Activated B cell treated with CpG ODN at 0.5 μM for 24 hours (primary cell): Measurements from ENCODE around the gene BMP6. TPM values are rescaled to one million over a fixed set of nuclear protein-coding genes. Genes with fewer than 3 reads are reported as not detected.

ENCODE experiments used
- ATAC-seq: fragments of 200-7000 bp; cut with Tn5 transposase; one replicate; pipeline ENCODE4 v1.10.0; 2021; ENCODE audit warnings: low read depth, mild to moderate bottlenecking, moderate library complexity
- CTCF ChIA-PET: fragments of 350-600 bp; sonication (Branson Sonifier 250); formaldehyde crosslinking; loops from one replicate; lab custom pipeline; 2021; ENCODE audit warnings: antibody characterized with exemption; lab: Charles Lee
- POLR2A ChIA-PET: fragments of 350-600 bp; sonication (Branson Sonifier 250); formaldehyde crosslinking; loops from one replicate; lab custom pipeline; 2021; ENCODE audit warnings: antibody characterized with exemption; lab: Charles Lee
- DNase-seq: peaks from one replicate; pipeline ENCODE4 v3.0.0; 2022
- H3K27ac Mint-ChIP-seq: one replicate; pipeline ENCODE4 v1.8.0; 2020; ENCODE audit warnings: mixed read lengths
- H3K27me3 Mint-ChIP-seq: one replicate; pipeline ENCODE4 v1.8.0; 2021; ENCODE audit warnings: mixed read lengths
- H3K36me3 Mint-ChIP-seq: one replicate; pipeline ENCODE4 v1.8.0; 2021; ENCODE audit warnings: low read depth, mixed read lengths
- H3K4me1 Mint-ChIP-seq: one replicate; pipeline ENCODE4 v1.8.0; 2021; ENCODE audit warnings: mixed read lengths
- H3K4me3 Mint-ChIP-seq: one replicate; pipeline ENCODE4 v1.8.0; 2020; ENCODE audit warnings: mild to moderate bottlenecking, mixed read lengths
- H3K9me3 Mint-ChIP-seq: one replicate; pipeline ENCODE4 v1.8.0; 2020; ENCODE audit warnings: mixed read lengths
- intact Hi-C: fragments of 100-400 bp; cut with micrococcal nuclease; formaldehyde crosslinking; loops from one replicate; pipeline ENCODE4 v1.15.1; 2024
- total RNA-seq: library from RNA; stranded (reverse); gene quantifications from 2 replicates; pipeline ENCODE4 v1.2.3, GENCODE V29; 2022
- TF ChIP-seq, protein P1 (sequence below): fragments of 200-600 bp; IDR thresholded peaks from one replicate; pipeline ENCODE4 v1.8.0; 2022; ENCODE audit warnings: antibody characterized with exemption, mild to moderate bottlenecking

BMP6 gene
- total RNA-seq, 1 donor from 2014 or later = 0.75 TPM

- H3K9me3 Mint-ChIP-seq = peaks cover 15% of the 10 kb centered on the region
- TF ChIP-seq, protein P1, sequence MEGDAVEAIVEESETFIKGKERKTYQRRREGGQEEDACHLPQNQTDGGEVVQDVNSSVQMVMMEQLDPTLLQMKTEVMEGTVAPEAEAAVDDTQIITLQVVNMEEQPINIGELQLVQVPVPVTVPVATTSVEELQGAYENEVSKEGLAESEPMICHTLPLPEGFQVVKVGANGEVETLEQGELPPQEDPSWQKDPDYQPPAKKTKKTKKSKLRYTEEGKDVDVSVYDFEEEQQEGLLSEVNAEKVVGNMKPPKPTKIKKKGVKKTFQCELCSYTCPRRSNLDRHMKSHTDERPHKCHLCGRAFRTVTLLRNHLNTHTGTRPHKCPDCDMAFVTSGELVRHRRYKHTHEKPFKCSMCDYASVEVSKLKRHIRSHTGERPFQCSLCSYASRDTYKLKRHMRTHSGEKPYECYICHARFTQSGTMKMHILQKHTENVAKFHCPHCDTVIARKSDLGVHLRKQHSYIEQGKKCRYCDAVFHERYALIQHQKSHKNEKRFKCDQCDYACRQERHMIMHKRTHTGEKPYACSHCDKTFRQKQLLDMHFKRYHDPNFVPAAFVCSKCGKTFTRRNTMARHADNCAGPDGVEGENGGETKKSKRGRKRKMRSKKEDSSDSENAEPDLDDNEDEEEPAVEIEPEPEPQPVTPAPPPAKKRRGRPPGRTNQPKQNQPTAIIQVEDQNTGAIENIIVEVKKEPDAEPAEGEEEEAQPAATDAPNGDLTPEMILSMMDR = no peak
- H3K4me3 Mint-ChIP-seq = no peak overlapping the region
- ATAC-seq (no peak), DNase-seq (no peak)
- CTCF ChIA-PET = interaction anchor here (1.0 to 1.4 kb wide), 4 partner anchors 273 to 330 kb away, joined by 3 to 6 read pairs (median 4); no protein-coding TSS in a partner anchor
- no peaks in the 10 kb centered on the region for H3K36me3 Mint-ChIP-seq
- peaks cover 4% of the 10 kb centered on the region for H3K4me1 Mint-ChIP-seq
- no peak overlapping the region for H3K27ac Mint-ChIP-seq
- POLR2A ChIA-PET = no interaction called here
- peaks cover 29% of the 10 kb centered on the region for H3K27me3 Mint-ChIP-seq
- intact Hi-C loops = no loop called here
These were observed 6.5 kb upstream of the BMP6 start for GRCh38 chr6:7719364-7719850.

GRCh38 chr6:7720346-7720745 lies 5.6 kb upstream of the BMP6 start:
- DNase-seq = no peak
- Mint-ChIP-seq H3K36me3 (no peaks in the 10 kb centered on the region), H3K27ac (no peak overlapping the region), H3K4me1 (peaks cover 4% of the 10 kb centered on the region), H3K27me3 (peaks cover 29% of the 10 kb centered on the region), H3K4me3 (no peak overlapping the region), H3K9me3 (peaks cover 15% of the 10 kb centered on the region)
- ChIA-PET CTCF (interaction anchor here (6.1 kb wide), 1 partner anchor 338 kb away, joined by 59 read pairs; no protein-coding TSS in a partner anchor), POLR2A (no interaction called here)
- ATAC-seq = no peak
- TF ChIP-seq, protein P1 = no peak
- intact Hi-C loops = loop anchor here (2.0 kb wide), 1 partner anchor 1044 kb away; no protein-coding TSS in a partner anchor

DNA sequence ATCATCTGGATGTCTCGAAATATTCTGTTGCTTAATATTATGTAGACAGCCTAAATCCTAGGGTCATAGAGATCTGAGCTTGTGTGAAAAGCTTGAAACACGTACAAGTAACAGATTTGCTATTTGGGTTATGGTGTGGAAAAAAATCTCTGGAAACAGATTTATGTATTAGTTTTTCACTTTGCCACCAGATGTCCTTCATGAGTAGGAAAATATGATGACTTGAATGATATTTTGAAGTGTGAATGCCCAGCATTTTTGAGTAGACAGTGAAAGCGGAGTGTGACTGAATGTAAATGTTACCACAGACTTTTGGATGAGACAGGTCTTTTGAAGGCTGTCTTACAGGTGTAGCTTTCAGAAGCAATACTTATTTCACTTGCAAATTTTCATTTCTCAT lies 4.2 kb upstream of the BMP6 start:
- H3K36me3 Mint-ChIP-seq = no peaks in the 10 kb centered on the region
- peaks cover 33% of the 10 kb centered on the region for H3K27me3 Mint-ChIP-seq
- POLR2A ChIA-PET = no interaction called here
- ATAC-seq = no peak
- H3K4me1 Mint-ChIP-seq = peaks cover 14% of the 10 kb centered on the region
- DNase-seq = no peak
- CTCF ChIA-PET = interaction anchor here (0.6 to 6.1 kb wide), 10 partner anchors 101 to 497 kb away, joined by 3 to 59 read pairs (median 10); no protein-coding TSS in a partner anchor
- intact Hi-C loops = loop anchor here (1.0 to 2.0 kb wide), 4 partner anchors 338 to 1045 kb away; partner anchors contain the start of gene EEF1E1
- H3K27ac Mint-ChIP-seq = no peak overlapping the region
- TF ChIP-seq, protein P1 = no peak
- no peak overlapping the region for H3K4me3 Mint-ChIP-seq
- peaks cover 6% of the 10 kb centered on the region for H3K9me3 Mint-ChIP-seq

DNA sequence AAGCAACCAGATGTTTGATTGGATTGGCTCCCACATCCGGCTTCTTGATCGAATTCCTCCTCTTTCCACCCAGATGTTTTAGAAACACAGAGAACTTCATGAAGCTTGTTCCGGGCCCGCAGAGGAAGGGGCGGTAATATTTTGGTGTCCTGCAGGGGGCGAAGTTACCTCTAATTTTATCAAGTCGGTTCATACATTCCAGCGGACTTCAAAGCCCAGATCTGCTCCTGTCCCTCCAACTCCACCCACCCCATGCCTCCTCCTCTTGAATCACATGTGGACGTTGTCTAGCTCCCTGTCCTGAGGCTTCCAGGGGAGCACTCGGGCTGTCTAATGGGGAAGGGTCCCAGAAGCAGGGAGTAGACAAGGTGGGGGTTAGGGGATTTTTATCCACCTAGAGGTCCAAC lies 2.9 kb upstream of the BMP6 start:
- no peak overlapping the region for H3K4me3 Mint-ChIP-seq
- intact Hi-C loops = loop anchor here (1.0 to 2.0 kb wide), 5 partner anchors 211 to 446 kb away; partner anchors contain the start of gene EEF1E1
- DNase-seq (peak; percentile 44), ATAC-seq (peak; percentile 41)
- peaks cover under 1% of the 10 kb centered on the region for H3K9me3 Mint-ChIP-seq
- peaks cover 33% of the 10 kb centered on the region for H3K27me3 Mint-ChIP-seq
- no peak overlapping the region for H3K27ac Mint-ChIP-seq
- peaks cover 19% of the 10 kb centered on the region for H3K4me1 Mint-ChIP-seq
- ChIA-PET POLR2A (interaction anchor here (0.6 to 1.0 kb wide), 2 partner anchors 282 to 283 kb away, joined by 4 read pairs; no protein-coding TSS in a partner anchor), CTCF (interaction anchor here (0.8 to 6.1 kb wide), 15 partner anchors 23 to 496 kb away, joined by 3 to 59 read pairs (median 6); no protein-coding TSS in a partner anchor)
- TF ChIP-seq, protein P1 = peak; percentile 41
- H3K36me3 Mint-ChIP-seq = no peaks in the 10 kb centered on the region

DNA sequence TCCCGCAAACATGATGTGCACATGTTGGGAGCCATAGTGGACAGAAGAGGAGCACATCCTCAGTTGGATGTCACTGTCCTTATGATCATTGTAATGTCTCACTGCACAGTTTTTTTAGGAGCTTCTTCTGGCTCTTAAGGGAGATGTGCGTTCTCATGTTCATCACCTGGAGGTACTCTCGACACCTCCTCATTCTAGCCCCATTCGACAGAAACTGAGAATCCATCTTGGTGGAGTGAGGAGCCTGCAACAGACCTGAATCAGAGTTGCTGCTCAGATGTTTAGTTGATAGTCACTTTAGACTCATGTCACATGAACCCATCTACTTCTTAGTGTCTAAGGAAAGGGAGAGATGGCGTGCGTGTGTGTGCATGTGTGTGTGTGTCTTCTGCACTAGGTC lies 2.3 kb upstream of the BMP6 start:
- no peak overlapping the region for H3K4me3 Mint-ChIP-seq

More for the DNA sequence above, 2.3 kb upstream of the BMP6 start:
- ATAC-seq (no peak), DNase-seq (no peak)
- no peak overlapping the region for H3K27ac Mint-ChIP-seq
- H3K27me3 Mint-ChIP-seq = peaks cover 36% of the 10 kb centered on the region
- H3K4me1 Mint-ChIP-seq = peaks cover 23% of the 10 kb centered on the region
- H3K9me3 Mint-ChIP-seq = no peaks in the 10 kb centered on the region
- POLR2A ChIA-PET = interaction anchor here (0.6 to 1.0 kb wide), 2 partner anchors 282 to 283 kb away, joined by 4 read pairs; no protein-coding TSS in a partner anchor
- CTCF ChIA-PET = interaction anchor here (1.0 to 6.1 kb wide), 11 partner anchors 24 to 495 kb away, joined by 3 to 59 read pairs (median 7); no protein-coding TSS in a partner anchor
- H3K36me3 Mint-ChIP-seq = no peaks in the 10 kb centered on the region
- intact Hi-C loops = loop anchor here (1.0 to 2.0 kb wide), 5 partner anchors 211 to 447 kb away; partner anchors contain the start of gene EEF1E1
- TF ChIP-seq, protein P1 = no peak
